HCT116 (cell line): ENCODE results near the gene CDH23.

ENCODE experiments used
- ELF1 ChIP-seq: IDR thresholded peaks from 2 replicates; pipeline ENCODE4 v1.6.1; 2012; ENCODE audit warnings: low read depth, borderline replicate concordance
- EZH2phosphoT487 ChIP-seq: fragments of 200-600 bp; IDR thresholded peaks from 2 replicates; pipeline ENCODE4 v1.6.1; 2018; ENCODE audit warnings: antibody characterized with exemption, borderline replicate concordance
- POLR2A ChIP-seq: IDR thresholded peaks from 2 replicates; pipeline ENCODE4 v1.7.0; 2011; ENCODE audit warnings: borderline replicate concordance; ENCODE audit not compliant: insufficient read depth, insufficient read length; ENCODE audit errors: extremely low read depth
- POLR2AphosphoS5 ChIP-seq: IDR thresholded peaks from 2 replicates; pipeline ENCODE4 v1.6.1; 2011; ENCODE audit warnings: mild to moderate bottlenecking, low read depth, low read length, moderate library complexity
- RAD21 ChIP-seq: IDR thresholded peaks from 2 replicates; pipeline ENCODE4 v1.6.1; 2012; ENCODE audit warnings: low read depth, mild to moderate bottlenecking
- YY1 ChIP-seq: IDR thresholded peaks from 2 replicates; pipeline ENCODE4 v1.6.1; 2011; ENCODE audit warnings: low read length, low read depth, moderate library complexity, mild to moderate bottlenecking; ENCODE audit not compliant: insufficient replicate concordance; ENCODE audit errors: extremely low read depth
- ZFX ChIP-seq: fragments of 450-650 bp; IDR thresholded peaks from 2 replicates; pipeline ENCODE4 v1.6.1; 2017
- TF ChIP-seq, protein P1 (sequence below), 3 experiments: fragments of 200-600 bp in 1 of 3; sonication (generic) in 1 of 3; IDR thresholded peaks in 2 of 3; conservative IDR thresholded peaks in 1 of 3; 2 replicates each; pipeline ENCODE4 v1.5.1; 2012 to 2017; ENCODE audit warnings: low read depth in 2 of 3, low read length in 2 of 3, antibody characterized with exemption in 1 of 3, borderline replicate concordance in 1 of 3, control low read depth in 1 of 3, mild to moderate bottlenecking in 1 of 3, mixed read lengths in 1 of 3, mixed run types in 1 of 3, moderate library complexity in 1 of 3; ENCODE audit not compliant: insufficient read depth in 1 of 3

DNA sequence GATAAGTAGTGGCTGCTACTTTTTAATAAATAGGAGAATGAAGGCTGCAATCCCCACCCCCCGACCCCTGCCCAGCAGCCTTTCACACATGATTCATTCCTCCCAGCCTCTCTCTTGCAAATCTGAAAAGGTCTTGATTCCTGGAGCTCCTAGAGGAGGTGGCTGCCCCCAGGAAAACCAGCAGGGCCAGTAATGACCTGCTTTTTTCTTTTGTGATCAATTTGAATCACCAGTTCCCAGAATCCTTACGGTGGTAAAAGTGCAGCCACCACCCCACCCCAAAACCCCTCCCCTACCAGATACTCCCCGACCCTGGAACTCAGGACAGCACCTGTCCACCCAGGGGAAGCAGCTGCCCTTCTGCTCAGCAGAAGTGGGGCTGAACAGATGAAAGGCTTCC, 213.9 kb downstream of the CDH23 start:
- TF ChIP-seq POLR2AphosphoS5 = no peak
- TF ChIP-seq, protein P1, sequence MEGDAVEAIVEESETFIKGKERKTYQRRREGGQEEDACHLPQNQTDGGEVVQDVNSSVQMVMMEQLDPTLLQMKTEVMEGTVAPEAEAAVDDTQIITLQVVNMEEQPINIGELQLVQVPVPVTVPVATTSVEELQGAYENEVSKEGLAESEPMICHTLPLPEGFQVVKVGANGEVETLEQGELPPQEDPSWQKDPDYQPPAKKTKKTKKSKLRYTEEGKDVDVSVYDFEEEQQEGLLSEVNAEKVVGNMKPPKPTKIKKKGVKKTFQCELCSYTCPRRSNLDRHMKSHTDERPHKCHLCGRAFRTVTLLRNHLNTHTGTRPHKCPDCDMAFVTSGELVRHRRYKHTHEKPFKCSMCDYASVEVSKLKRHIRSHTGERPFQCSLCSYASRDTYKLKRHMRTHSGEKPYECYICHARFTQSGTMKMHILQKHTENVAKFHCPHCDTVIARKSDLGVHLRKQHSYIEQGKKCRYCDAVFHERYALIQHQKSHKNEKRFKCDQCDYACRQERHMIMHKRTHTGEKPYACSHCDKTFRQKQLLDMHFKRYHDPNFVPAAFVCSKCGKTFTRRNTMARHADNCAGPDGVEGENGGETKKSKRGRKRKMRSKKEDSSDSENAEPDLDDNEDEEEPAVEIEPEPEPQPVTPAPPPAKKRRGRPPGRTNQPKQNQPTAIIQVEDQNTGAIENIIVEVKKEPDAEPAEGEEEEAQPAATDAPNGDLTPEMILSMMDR (IDR thresholded peaks at IDR 0.05 in 2 of 3, conservative IDR thresholded peaks at IDR 0.05 in 1 of 3; ENCODE audit: borderline replicate concordance in 1 of 3, insufficient read depth in 1 of 3, low read depth in 2 of 3, low read length in 2 of 3) = no peak
- no peak for TF ChIP-seq EZH2phosphoT487
- TF ChIP-seq ELF1 = no peak
- no peak for TF ChIP-seq POLR2A
- TF ChIP-seq ZFX = no peak
- TF ChIP-seq RAD21 = no peak
- no peak for TF ChIP-seq YY1
